A673 (cell line): Measurements from ENCODE around the gene DNAJC13. TPM values are rescaled to one million over a fixed set of nuclear protein-coding genes. Genes with fewer than 3 reads are reported as not detected.

Experiments
- BruUV-seq: library from RNA; stranded (reverse); fragments of 400-500 nt; replicated peaks from 2 replicates; lab custom pipeline; 2021; lab: Mats Ljungman, UMichigan
- CTCF ChIA-PET: fragments of 300-600 bp; sonication (Branson Sonifier 250); formaldehyde crosslinking; loops from one replicate; lab custom pipeline; 2022; ENCODE audit warnings: antibody characterized with exemption; lab: Charles Lee
- POLR2A ChIA-PET: fragments of 300-600 bp; sonication (Branson Sonifier 250); formaldehyde crosslinking; loops from one replicate; lab custom pipeline; 2022; ENCODE audit warnings: antibody characterized with exemption; ENCODE audit not compliant: low non-redundant PET; lab: Charles Lee
- DNase-seq: peaks from one replicate; pipeline ENCODE4 v3.0.0-alpha.2; 2015; ENCODE audit warnings: low spot score
- H3K27ac ChIP-seq: fragments of 200-600 bp; sonication (generic); 2 replicates; pipeline ENCODE4 v1.5.1; 2016; ENCODE audit warnings: mixed run types, low read depth, mild to moderate bottlenecking, mixed read lengths, antibody characterized with exemption, low read length; ENCODE audit not compliant: poor library complexity, severe bottlenecking
- H3K27me3 ChIP-seq: fragments of 200-600 bp; sonication (generic); replicated peaks from 2 replicates; pipeline ENCODE4 v1.6.1; 2017; ENCODE audit warnings: mixed run types, low read depth, mild to moderate bottlenecking, mixed read lengths, antibody characterized with exemption, low read length; ENCODE audit not compliant: insufficient read depth, poor library complexity
- H3K36me3 ChIP-seq: fragments of 200-600 bp; sonication (generic); 2 replicates; pipeline ENCODE4 v1.6.1; 2016; ENCODE audit warnings: mixed run types, mild to moderate bottlenecking, mixed read lengths, antibody characterized with exemption, low read length; ENCODE audit not compliant: insufficient read depth, poor library complexity, severe bottlenecking
- H3K4me1 ChIP-seq: fragments of 200-600 bp; sonication (generic); 2 replicates; pipeline ENCODE4 v1.6.1; 2017; ENCODE audit warnings: mixed run types, mild to moderate bottlenecking, mixed read lengths, antibody characterized with exemption, low read length; ENCODE audit not compliant: insufficient read depth, poor library complexity, severe bottlenecking
- H3K4me3 ChIP-seq: fragments of 200-600 bp; sonication (generic); 2 replicates; pipeline ENCODE4 v1.5.1; 2016; ENCODE audit warnings: low read depth, mixed run types, mild to moderate bottlenecking, mixed read lengths, low read length; ENCODE audit not compliant: poor library complexity, severe bottlenecking
- H3K9me3 ChIP-seq: fragments of 200-600 bp; sonication (generic); 2 replicates; pipeline ENCODE4 v1.6.1; 2016; ENCODE audit warnings: mixed run types, low read depth, mild to moderate bottlenecking, mixed read lengths, antibody characterized with exemption, low read length; ENCODE audit not compliant: poor library complexity, severe bottlenecking
- CTCF ChIP-seq: fragments of 300-800, 200-600 bp; sonication (generic); conservative IDR thresholded peaks from 2 replicates; pipeline ENCODE4 v1.5.1; 2017; ENCODE audit warnings: low read depth, mild to moderate bottlenecking, antibody characterized with exemption, low read length, moderate library complexity, mixed read lengths
- EZH2 ChIP-seq: fragments of 200-600 bp; sonication (generic); IDR thresholded peaks from 2 replicates; pipeline ENCODE4 v1.6.1; 2017; ENCODE audit warnings: borderline replicate concordance, low read depth, mild to moderate bottlenecking, mixed read lengths, antibody characterized with exemption, low read length; ENCODE audit not compliant: poor library complexity, severe bottlenecking
- intact Hi-C: fragments of 100-400 bp; cut with micrococcal nuclease; formaldehyde crosslinking; loops from one replicate; pipeline ENCODE4 v1.10.0; 2022; ENCODE audit not compliant: unreplicated experiment
- total RNA-seq: library from RNA; stranded (reverse); gene quantifications from 2 replicates; pipeline ENCODE4 v1.2.3, GENCODE V29; 2021

The DNAJC13 gene
- total RNA-seq, 1 experiment from 2014 or later, result 46.0 TPM

DNA sequence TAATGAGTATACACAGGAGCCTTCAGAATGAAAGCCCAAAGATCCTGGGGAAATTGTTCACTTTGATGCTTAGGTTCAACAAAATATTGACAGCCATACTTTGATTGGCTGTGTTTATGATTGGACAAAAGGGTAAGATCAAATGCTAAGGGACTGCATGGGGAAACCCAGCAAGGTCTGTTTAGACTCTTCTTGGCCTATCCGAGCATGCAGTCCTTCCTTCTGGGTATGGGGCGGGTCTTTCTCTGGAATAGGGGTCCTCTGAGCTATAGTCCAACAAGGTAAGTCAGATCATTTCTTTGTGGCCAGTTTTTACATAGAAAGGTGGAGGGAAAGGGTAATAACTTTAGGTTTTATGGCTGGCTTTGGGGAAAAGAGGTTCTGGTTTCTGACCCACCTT lies 126.8 kb downstream of the DNAJC13 start:
- BruUV-seq, result no TSS peak
- intact Hi-C loops, result no loop called here

DNA sequence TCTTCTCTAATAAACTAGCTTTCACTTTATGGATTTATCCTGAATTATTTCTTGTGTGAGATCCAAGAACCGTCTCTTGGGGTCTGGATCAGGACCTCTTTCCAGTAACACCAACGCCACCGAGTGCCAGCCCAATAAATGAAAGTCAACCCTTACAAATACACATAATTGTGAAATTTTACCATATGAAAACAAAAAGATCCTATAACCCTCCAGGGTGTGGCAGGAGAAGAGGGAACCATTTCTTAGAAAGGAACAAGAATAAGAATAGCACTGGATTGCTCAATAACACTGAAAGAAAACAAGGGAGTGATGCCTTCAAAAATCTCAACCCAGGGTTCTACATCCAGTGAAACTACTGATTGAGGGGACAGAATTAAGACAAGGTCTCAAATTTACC lies 128.2 kb downstream of the DNAJC13 start:
- CTCF ChIA-PET, result no interaction called here

More for the DNA sequence above, 126.8 kb downstream of the DNAJC13 start:
- POLR2A ChIA-PET, result no interaction called here
- H3K36me3 ChIP-seq, result no peaks in the 10 kb centered on the region
- TF ChIP-seq EZH2 (no peak), CTCF (no peak)
- H3K4me3 ChIP-seq, result no peak overlapping the region
- CTCF ChIA-PET, result no interaction called here
- no peak for DNase-seq
- no peaks in the 10 kb centered on the region for H3K9me3 ChIP-seq
- no peak overlapping the region for H3K27ac ChIP-seq
- no peaks in the 10 kb centered on the region for H3K27me3 ChIP-seq
- H3K4me1 ChIP-seq, result no peaks in the 10 kb centered on the region

DNA sequence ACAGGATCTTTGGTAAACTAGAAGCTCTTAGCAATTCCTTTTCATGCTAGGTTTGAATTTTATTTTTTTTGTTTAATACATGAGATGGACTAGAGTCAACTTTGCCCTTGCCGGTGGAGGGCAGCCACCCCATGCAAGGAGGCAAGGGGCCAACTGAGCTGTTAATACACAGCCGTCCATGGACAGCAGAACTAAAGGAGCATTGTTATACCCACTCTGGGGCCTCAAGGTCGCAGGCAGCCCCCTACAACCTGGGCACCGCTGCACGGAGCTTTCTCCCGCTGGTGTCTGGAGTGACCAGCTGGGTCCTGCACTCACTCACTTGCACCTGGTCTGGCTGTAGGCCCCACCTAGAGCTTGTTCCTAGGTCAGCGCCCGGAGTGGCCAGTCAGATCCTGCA lies 131.9 kb downstream of the DNAJC13 start:
- ChIA-PET CTCF (no interaction called here), POLR2A (interaction anchor here (0.7 kb wide), 1 partner anchor 113 kb away, joined by 3 read pairs; no protein-coding TSS in a partner anchor)
- Histone ChIP-seq H3K27ac (no peak overlapping the region), H3K36me3 (no peaks in the 10 kb centered on the region), H3K4me1 (peaks cover 4% of the 10 kb centered on the region), H3K9me3 (no peaks in the 10 kb centered on the region), H3K4me3 (no peak overlapping the region), H3K27me3 (no peaks in the 10 kb centered on the region)
- BruUV-seq, result no TSS peak
- DNase-seq, result no peak
- intact Hi-C loops, result no loop called here
- TF ChIP-seq EZH2, result no peak
- TF ChIP-seq CTCF, result no peak

More for the DNA sequence above, 128.2 kb downstream of the DNAJC13 start:
- BruUV-seq, result no TSS peak
- Histone ChIP-seq H3K4me1 (peaks cover 4% of the 10 kb centered on the region), H3K36me3 (no peaks in the 10 kb centered on the region), H3K27ac (no peak overlapping the region), H3K4me3 (no peak overlapping the region), H3K27me3 (no peaks in the 10 kb centered on the region), H3K9me3 (no peaks in the 10 kb centered on the region)
- POLR2A ChIA-PET, result no interaction called here
- TF ChIP-seq CTCF (no peak), EZH2 (no peak)
- intact Hi-C loops, result no loop called here
- no peak for DNase-seq
